H9 (cell line): ENCODE results near the gene CCBE1. TPM values are rescaled to one million over a fixed set of nuclear protein-coding genes. Genes with fewer than 3 reads are reported as not detected.

Experiments
- DNase-seq: peaks from one replicate; pipeline ENCODE4 v3.0.0-alpha.2; 2017
- H2AFZ ChIP-seq: one replicate; pipeline ENCODE4 v1.6.1; 2013; ENCODE audit warnings: mild to moderate bottlenecking, low read length, control low read depth, moderate library complexity
- H2AK5ac ChIP-seq: 2 replicates; pipeline ENCODE4 v1.6.1; 2013; ENCODE audit warnings: low read length, control low read depth, mixed read lengths; ENCODE audit not compliant: insufficient read length
- H2BK120ac ChIP-seq: one replicate; pipeline ENCODE4 v1.6.1; 2013; ENCODE audit warnings: low read depth, mild to moderate bottlenecking, low read length, control low read depth, inconsistent platforms; ENCODE audit not compliant: poor library complexity, severe bottlenecking
- H2BK12ac ChIP-seq: 2 replicates; pipeline ENCODE4 v1.6.1; 2013; ENCODE audit warnings: low read length, control low read depth, mixed read lengths, low read depth; ENCODE audit not compliant: insufficient read length
- H2BK15ac ChIP-seq: 2 replicates; pipeline ENCODE4 v1.6.1; 2013; ENCODE audit warnings: low read depth, low read length, control low read depth
- H2BK20ac ChIP-seq: one replicate; pipeline ENCODE4 v1.6.1; 2013; ENCODE audit warnings: low read depth, mild to moderate bottlenecking, low read length, control low read depth, inconsistent platforms; ENCODE audit not compliant: poor library complexity, severe bottlenecking
- H2BK5ac ChIP-seq: 2 replicates; pipeline ENCODE4 v1.6.1; 2013; ENCODE audit warnings: low read length, control low read depth, mixed read lengths; ENCODE audit not compliant: insufficient read length
- H3K14ac ChIP-seq: 2 replicates; pipeline ENCODE4 v1.6.1; 2013; ENCODE audit warnings: low read length, control low read depth; ENCODE audit not compliant: insufficient read depth
- H3K18ac ChIP-seq: 2 replicates; pipeline ENCODE4 v1.6.1; 2013; ENCODE audit warnings: low read depth, mild to moderate bottlenecking, mixed read lengths, low read length, control low read depth; ENCODE audit not compliant: insufficient read length
- H3K23ac ChIP-seq: 2 replicates; pipeline ENCODE4 v1.6.1; 2013; ENCODE audit warnings: low read length, control low read depth, mixed read lengths, low read depth; ENCODE audit not compliant: insufficient read length
- H3K23me2 ChIP-seq: 2 replicates; pipeline ENCODE4 v1.6.1; 2013; ENCODE audit warnings: low read depth, mild to moderate bottlenecking, mixed read lengths, low read length, control low read depth; ENCODE audit not compliant: insufficient read length, poor library complexity, severe bottlenecking
- H3K27ac ChIP-seq: 2 replicates; pipeline ENCODE4 v1.5.1; 2013; ENCODE audit warnings: low read length, control low read depth, mixed read lengths, low read depth; ENCODE audit not compliant: insufficient read length
- H3K27me3 ChIP-seq: 2 replicates; pipeline ENCODE4 v1.6.1; 2013; ENCODE audit warnings: low read length, control low read depth, inconsistent platforms; ENCODE audit not compliant: insufficient read depth
- H3K4ac ChIP-seq: 2 replicates; pipeline ENCODE4 v1.6.1; 2013; ENCODE audit warnings: low read depth, mild to moderate bottlenecking, control low read depth, inconsistent platforms, low read length, moderate library complexity
- H3K4me1 ChIP-seq: 2 replicates; pipeline ENCODE4 v1.6.1; 2013; ENCODE audit warnings: low read length, control low read depth, inconsistent platforms; ENCODE audit not compliant: insufficient read depth
- H3K4me2 ChIP-seq: 2 replicates; pipeline ENCODE4 v1.6.1; 2013; ENCODE audit warnings: low read length, control low read depth, mixed read lengths; ENCODE audit not compliant: insufficient read length, insufficient read depth
- H3K56ac ChIP-seq: 2 replicates; pipeline ENCODE4 v1.6.1; 2013; ENCODE audit warnings: low read depth, mild to moderate bottlenecking, mixed read lengths, low read length, control low read depth; ENCODE audit not compliant: insufficient read length
- H3K79me1 ChIP-seq: 2 replicates; pipeline ENCODE4 v1.6.1; 2013; ENCODE audit warnings: low read depth, mild to moderate bottlenecking, moderate library complexity, low read length, control low read depth, inconsistent platforms; ENCODE audit not compliant: insufficient read depth, poor library complexity, severe bottlenecking
- H3K79me2 ChIP-seq: 2 replicates; pipeline ENCODE4 v1.6.1; 2013; ENCODE audit warnings: low read length, control low read depth, inconsistent platforms; ENCODE audit not compliant: insufficient read depth
- H3K9ac ChIP-seq: 2 replicates; pipeline ENCODE4 v1.6.1; 2013; ENCODE audit warnings: low read length, control low read depth, mixed read lengths; ENCODE audit not compliant: insufficient read length; ENCODE audit errors: extremely low read depth
- H3K9me3 ChIP-seq: one replicate; pipeline ENCODE4 v1.6.1; 2013; ENCODE audit warnings: low read depth, low read length, inconsistent platforms; ENCODE audit not compliant: control insufficient read depth
- H3T11ph ChIP-seq: one replicate; pipeline ENCODE4 v1.6.1; 2013; ENCODE audit warnings: mild to moderate bottlenecking, low read length, control low read depth, inconsistent platforms
- H4K20me1 ChIP-seq: one replicate; pipeline ENCODE4 v1.6.1; 2013; ENCODE audit not compliant: control insufficient read depth, insufficient read length, insufficient read depth
- H4K5ac ChIP-seq: 2 replicates; pipeline ENCODE4 v1.6.1; 2013; ENCODE audit warnings: low read depth, mild to moderate bottlenecking, mixed read lengths, low read length, control low read depth; ENCODE audit not compliant: insufficient read length
- H4K8ac ChIP-seq: replicated peaks from 2 replicates; pipeline ENCODE4 v1.6.1; 2013; ENCODE audit warnings: low read length, control low read depth, mixed read lengths, low read depth; ENCODE audit not compliant: insufficient read length
- H4K91ac ChIP-seq: 2 replicates; pipeline ENCODE4 v1.6.1; 2013; ENCODE audit warnings: low read depth, mild to moderate bottlenecking, moderate library complexity, mixed read lengths, low read length, control low read depth; ENCODE audit not compliant: insufficient read length
- H3K27ac Mint-ChIP-seq, 3 experiments: 2 replicates in 2 of 3; 3 replicates in 1 of 3; pipeline ENCODE4 v1.8.0; 2020 to 2021; ENCODE audit warnings: mixed read lengths in 3 of 3, mild to moderate bottlenecking in 1 of 3, moderate library complexity in 1 of 3
- H3K27me3 Mint-ChIP-seq: 2 replicates; pipeline ENCODE4 v1.8.0; 2021; ENCODE audit warnings: low read depth, mild to moderate bottlenecking, moderate library complexity, mixed read lengths
- H3K36me3 Mint-ChIP-seq, 3 experiments: 2 replicates in 2 of 3; 3 replicates in 1 of 3; pipeline ENCODE4 v1.8.0; 2020 to 2021; ENCODE audit warnings: low read depth in 3 of 3, mixed read lengths in 3 of 3; ENCODE audit not compliant: insufficient read depth in 1 of 3
- H3K4me1 Mint-ChIP-seq, 2 experiments: 2 replicates each; pipeline ENCODE4 v1.8.0; 2020; ENCODE audit warnings: mixed read lengths in 2 of 2
- H3K4me3 Mint-ChIP-seq, 2 experiments: 2 replicates in 1 of 2; 3 replicates in 1 of 2; pipeline ENCODE4 v1.8.0; 2020 to 2021; ENCODE audit warnings: mild to moderate bottlenecking in 2 of 2, mixed read lengths in 2 of 2, moderate library complexity in 1 of 2
- H3K9me3 Mint-ChIP-seq, 2 experiments: 2 replicates in 1 of 2; 3 replicates in 1 of 2; pipeline ENCODE4 v1.8.0; 2020; ENCODE audit warnings: mild to moderate bottlenecking in 2 of 2, mixed read lengths in 2 of 2, moderate library complexity in 1 of 2
- WGBS: extraction: QIAGEN DNeasy Blood & Tissue Kit; methylation state at CpG from one replicate; pipeline ENCODE4 v1.1.7; 2013; ENCODE audit warnings: missing lambda C conversion rate, low lambda C conversion rate, mixed read lengths; ENCODE audit not compliant: insufficient read length; ENCODE audit errors: extremely low coverage; 5-methylcytosine and 5-hydroxymethylcytosine counted together
- total RNA-seq: library from RNA; stranded (reverse); gene quantifications from 2 replicates; pipeline ENCODE4 v1.2.1, GENCODE V29; 2021
- TF ChIP-seq, protein P1 (sequence below): fragments of 200-600 bp; sonication (generic); conservative IDR thresholded peaks from 3 replicates; pipeline ENCODE4 v1.8.0; 2021; ENCODE audit warnings: antibody characterized with exemption, mild to moderate bottlenecking

The CCBE1 gene
- total RNA-seq, 1 experiment from 2014 or later = 0.39 TPM

DNA sequence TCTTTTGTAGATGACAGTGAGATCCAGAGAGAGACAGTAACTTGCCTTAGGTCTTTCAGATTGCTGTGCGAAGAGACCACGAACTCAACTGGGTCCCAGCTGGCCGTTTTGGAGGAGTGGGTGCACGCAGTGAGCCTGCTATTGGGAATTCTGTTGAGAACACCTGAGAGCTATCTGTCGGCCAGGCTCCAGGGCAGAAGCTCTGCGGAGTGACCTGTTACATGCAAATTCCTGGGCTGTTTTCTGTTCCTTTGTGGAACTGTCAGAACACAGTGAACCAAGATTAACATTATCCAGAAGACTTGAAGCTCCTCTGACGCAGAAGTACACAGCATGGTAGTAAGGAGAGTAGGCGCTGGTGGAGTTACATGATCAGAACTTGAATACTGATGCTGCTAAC, 238.6 kb downstream of the CCBE1 start:
- Histone ChIP-seq H3K23me2 (no peaks in the 10 kb centered on the region), H2BK120ac (no peak overlapping the region), H3K79me1 (no peaks in the 10 kb centered on the region), H3K4me2 (no peak overlapping the region), H3K4me1 (no peaks in the 10 kb centered on the region), H3K14ac (no peak overlapping the region), H4K5ac (no peak overlapping the region), H3T11ph (no peak overlapping the region), H3K79me2 (no peaks in the 10 kb centered on the region), H3K4ac (no peak overlapping the region), H3K27me3 (no peaks in the 10 kb centered on the region), H2BK5ac (no peak overlapping the region), H2BK15ac (no peak overlapping the region), H3K23ac (no peak overlapping the region), H2BK12ac (no peak overlapping the region), H3K56ac (no peak overlapping the region), H4K8ac (no peak overlapping the region), H4K20me1 (no peaks in the 10 kb centered on the region), H2AK5ac (no peak overlapping the region), H3K9me3 (no peaks in the 10 kb centered on the region), H4K91ac (no peak overlapping the region), H2AFZ (no peak overlapping the region), H3K18ac (no peak overlapping the region), H3K27ac (no peak overlapping the region), H3K9ac (no peak overlapping the region), H2BK20ac (no peak overlapping the region)
- H3K4me3 Mint-ChIP-seq = no peak overlapping the region
- H3K9me3 Mint-ChIP-seq = no peaks in the 10 kb centered on the region
- H3K36me3 Mint-ChIP-seq = no peaks in the 10 kb centered on the region
- WGBS = no CpG with 5 or more reads among the region's 8 CpGs
- peaks cover 0 to 17% of the 10 kb centered on the region in 2 experiments; a peak in 3 of 4 replicates for H3K4me1 Mint-ChIP-seq
- no peak for DNase-seq
- TF ChIP-seq, protein P1, sequence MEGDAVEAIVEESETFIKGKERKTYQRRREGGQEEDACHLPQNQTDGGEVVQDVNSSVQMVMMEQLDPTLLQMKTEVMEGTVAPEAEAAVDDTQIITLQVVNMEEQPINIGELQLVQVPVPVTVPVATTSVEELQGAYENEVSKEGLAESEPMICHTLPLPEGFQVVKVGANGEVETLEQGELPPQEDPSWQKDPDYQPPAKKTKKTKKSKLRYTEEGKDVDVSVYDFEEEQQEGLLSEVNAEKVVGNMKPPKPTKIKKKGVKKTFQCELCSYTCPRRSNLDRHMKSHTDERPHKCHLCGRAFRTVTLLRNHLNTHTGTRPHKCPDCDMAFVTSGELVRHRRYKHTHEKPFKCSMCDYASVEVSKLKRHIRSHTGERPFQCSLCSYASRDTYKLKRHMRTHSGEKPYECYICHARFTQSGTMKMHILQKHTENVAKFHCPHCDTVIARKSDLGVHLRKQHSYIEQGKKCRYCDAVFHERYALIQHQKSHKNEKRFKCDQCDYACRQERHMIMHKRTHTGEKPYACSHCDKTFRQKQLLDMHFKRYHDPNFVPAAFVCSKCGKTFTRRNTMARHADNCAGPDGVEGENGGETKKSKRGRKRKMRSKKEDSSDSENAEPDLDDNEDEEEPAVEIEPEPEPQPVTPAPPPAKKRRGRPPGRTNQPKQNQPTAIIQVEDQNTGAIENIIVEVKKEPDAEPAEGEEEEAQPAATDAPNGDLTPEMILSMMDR = no peak
- H3K27me3 Mint-ChIP-seq = no peaks in the 10 kb centered on the region; the same call in 1 of the 2 replicates
- no peak overlapping the region for H3K27ac Mint-ChIP-seq
